Hepatocyte (in vitro differentiated cells): Measurements from ENCODE around the gene HIRA.

Experiments used
- EZH2 ChIP-seq: fragments of 200-600 bp; sonication (generic); IDR thresholded peaks from 2 replicates; pipeline ENCODE4 v1.6.1; 2016; ENCODE audit warnings: antibody characterized with exemption, mild to moderate bottlenecking, borderline replicate concordance
- TF ChIP-seq, protein P1 (sequence below): fragments of 200-600 bp; sonication (generic); IDR thresholded peaks from 2 replicates; pipeline ENCODE4 v1.5.1; 2016; ENCODE audit warnings: antibody characterized with exemption, mild to moderate bottlenecking; ENCODE audit not compliant: poor library complexity

DNA sequence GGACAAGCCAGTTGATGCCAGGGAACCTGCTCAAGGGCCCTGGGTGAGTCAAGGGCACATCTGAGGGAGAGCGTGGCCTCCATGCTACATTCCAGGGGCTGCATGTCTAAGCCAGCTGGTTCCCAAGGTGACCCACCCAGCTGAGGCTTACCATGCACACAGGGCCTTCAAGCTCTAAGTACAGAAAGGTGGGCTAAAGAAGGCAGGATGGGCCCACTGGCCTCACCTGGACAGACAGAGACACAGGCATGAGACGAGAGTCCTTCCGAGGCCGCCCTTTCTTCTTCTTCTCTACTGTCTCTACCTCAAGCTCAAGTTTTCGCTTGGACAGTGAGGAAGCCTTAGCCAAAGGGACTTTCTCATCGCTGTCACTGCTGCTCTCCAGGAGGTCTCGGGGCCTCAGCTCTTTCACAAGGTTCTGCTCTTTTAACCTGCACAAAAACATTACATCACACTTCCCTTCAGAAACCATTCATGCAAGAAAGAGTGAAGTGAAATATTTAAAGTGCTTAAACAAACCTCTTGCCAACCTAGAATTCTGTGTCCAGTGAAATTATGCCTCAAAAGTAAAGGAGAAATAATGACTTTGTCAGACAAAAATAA is 69.9 kb downstream of the HIRA start:
- TF ChIP-seq, protein P1, sequence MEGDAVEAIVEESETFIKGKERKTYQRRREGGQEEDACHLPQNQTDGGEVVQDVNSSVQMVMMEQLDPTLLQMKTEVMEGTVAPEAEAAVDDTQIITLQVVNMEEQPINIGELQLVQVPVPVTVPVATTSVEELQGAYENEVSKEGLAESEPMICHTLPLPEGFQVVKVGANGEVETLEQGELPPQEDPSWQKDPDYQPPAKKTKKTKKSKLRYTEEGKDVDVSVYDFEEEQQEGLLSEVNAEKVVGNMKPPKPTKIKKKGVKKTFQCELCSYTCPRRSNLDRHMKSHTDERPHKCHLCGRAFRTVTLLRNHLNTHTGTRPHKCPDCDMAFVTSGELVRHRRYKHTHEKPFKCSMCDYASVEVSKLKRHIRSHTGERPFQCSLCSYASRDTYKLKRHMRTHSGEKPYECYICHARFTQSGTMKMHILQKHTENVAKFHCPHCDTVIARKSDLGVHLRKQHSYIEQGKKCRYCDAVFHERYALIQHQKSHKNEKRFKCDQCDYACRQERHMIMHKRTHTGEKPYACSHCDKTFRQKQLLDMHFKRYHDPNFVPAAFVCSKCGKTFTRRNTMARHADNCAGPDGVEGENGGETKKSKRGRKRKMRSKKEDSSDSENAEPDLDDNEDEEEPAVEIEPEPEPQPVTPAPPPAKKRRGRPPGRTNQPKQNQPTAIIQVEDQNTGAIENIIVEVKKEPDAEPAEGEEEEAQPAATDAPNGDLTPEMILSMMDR = no peak
- no peak for TF ChIP-seq EZH2
